Spinal cord (tissue), 10 donors: ENCODE results near the gene GCGR. TPM values are rescaled to one million over a fixed set of nuclear protein-coding genes. Genes with fewer than 3 reads are reported as not detected.
A peak's percentile ranks its signal among the peaks of the same experiment; 100 is the strongest.
"Not testable (repeated sequence)": the region's sequence is repeated elsewhere in the genome, so short reads cannot be mapped to it uniquely, and the experiment has no call there.

Source experiments
- DNase-seq, 6 donors: peaks; one replicate each; pipeline versions ENCODE4 v3.0.0 to v3.0.0-alpha.2; 2013 to 2015; ENCODE audit warnings: low spot score in 6 of 6, low read depth in 4 of 6
- H3K27ac ChIP-seq: one replicate; pipeline ENCODE4 v1.5.1; 2013; ENCODE audit warnings: low read depth, low read length, control low read depth
- H3K27me3 ChIP-seq: one replicate; pipeline ENCODE4 v1.6.1; 2013; ENCODE audit warnings: low read length; ENCODE audit not compliant: control insufficient read depth, insufficient read depth
- H3K36me3 ChIP-seq: one replicate; pipeline ENCODE4 v1.6.1; 2013; ENCODE audit warnings: low read length; ENCODE audit not compliant: control insufficient read depth, insufficient read depth
- H3K4me1 ChIP-seq: one replicate; pipeline ENCODE4 v1.6.1; 2013; ENCODE audit warnings: low read length; ENCODE audit not compliant: control insufficient read depth, insufficient read depth
- H3K4me3 ChIP-seq: one replicate; pipeline ENCODE4 v1.5.1; 2013; ENCODE audit warnings: low read depth, low read length, control low read depth
- H3K9me3 ChIP-seq: one replicate; pipeline ENCODE4 v1.6.1; 2013; ENCODE audit warnings: low read length; ENCODE audit not compliant: control insufficient read depth, insufficient read depth
- WGBS: methylation state at CpG from one replicate; pipeline ENCODE4 v1.1.5; 2013; ENCODE audit warnings: missing lambda C conversion rate; ENCODE audit not compliant: insufficient coverage; 5-methylcytosine and 5-hydroxymethylcytosine counted together
- polyA plus RNA-seq, 2 donors: library from polyadenylated mRNA; unstranded; fragments of 120-200 nt; gene quantifications; one replicate each; pipeline ENCODE4 v1.2.1, GENCODE V29; 2013; ENCODE audit not compliant: insufficient read length in 2 of 2
- total RNA-seq, 2 donors: library from RNA; depleted of rRNA in 1 of 2; stranded (reverse); fragments of 120-200 nt in 1 of 2; fragments of >200 nt in 1 of 2; gene quantifications; one replicate each; pipeline versions ENCODE4 v1.2.3 to v1.2.4, GENCODE V29; 2013 to 2014
- donor health status: healthy.

Gene GCGR
- total and polyA plus RNA-seq, 4 donors = 0.50 to 1.3 (median 0.99) TPM; not detected in 1

- H3K4me3 ChIP-seq = peak overlapping the region; percentile 74
- H3K36me3 ChIP-seq = peaks cover 36% of the 10 kb centered on the region
- peak overlapping the region; percentile 77 for H3K27ac ChIP-seq
- peaks cover 36% of the 10 kb centered on the region for H3K4me1 ChIP-seq
- WGBS = 26% methylated on average over 18 of the region's 18 CpGs
- no peaks in the 10 kb centered on the region for H3K9me3 ChIP-seq
- no peaks in the 10 kb centered on the region for H3K27me3 ChIP-seq
- peak in 1 of 6 donors; percentile 0 for DNase-seq
These were observed 28.1 kb downstream of the GCGR start for GRCh38 chr17:81831957-81832607.

- WGBS = 0% methylated on average over 65 of the region's 65 CpGs
- peak in 3 of 6 donors; percentile 3 to 31 (median 4) for DNase-seq
- peak overlapping the region; percentile 77 for H3K27ac ChIP-seq
- no peaks in the 10 kb centered on the region for H3K9me3 ChIP-seq
- no peaks in the 10 kb centered on the region for H3K27me3 ChIP-seq
- peak overlapping the region; percentile 74 for H3K4me3 ChIP-seq
- H3K36me3 ChIP-seq = peaks cover 36% of the 10 kb centered on the region
- peaks cover 36% of the 10 kb centered on the region for H3K4me1 ChIP-seq
These were observed 28.7 kb downstream of the GCGR start for GRCh38 chr17:81832608-81833159.

- peaks cover 32% of the 10 kb centered on the region for H3K36me3 ChIP-seq
- under 1% methylated on average over 74 of the region's 76 CpGs for WGBS
- peak within 1 kb of the TSS; percentile 79 for H3K27ac ChIP-seq
- H3K4me3 ChIP-seq = peak within 1 kb of the TSS; percentile 88
- H3K27me3 ChIP-seq = no peaks in the 10 kb centered on the region
- H3K9me3 ChIP-seq = no peaks in the 10 kb centered on the region
- peak; percentile 54 to 97 (median 83) for DNase-seq
- H3K4me1 ChIP-seq = peaks cover 33% of the 10 kb centered on the region
These were observed 29.4 kb downstream of the GCGR start, which contains the start of gene MCRIP1 for GRCh38 chr17:81833160-81833920. MCRIP1 (minus strand) TSS chr17:81833291; CDS start chr17:81824506, 8,785 bp downstream.

- H3K9me3 ChIP-seq = no peaks in the 10 kb centered on the region
- H3K4me3 ChIP-seq = peak overlapping the region; percentile 88
- DNase-seq = no peak
- peaks cover 27% of the 10 kb centered on the region for H3K4me1 ChIP-seq
- H3K27ac ChIP-seq = peak overlapping the region; percentile 79
- H3K36me3 ChIP-seq = peaks cover 24% of the 10 kb centered on the region
- no peaks in the 10 kb centered on the region for H3K27me3 ChIP-seq
- WGBS = 83% methylated on average over 27 of the region's 31 CpGs
These were observed 30.2 kb downstream of the GCGR start for GRCh38 chr17:81833921-81834830.

- no peak for DNase-seq
- peak within 1 kb of the TSS; percentile 79 for H3K27ac ChIP-seq
- peaks cover 27% of the 10 kb centered on the region for H3K4me1 ChIP-seq
- H3K9me3 ChIP-seq = no peaks in the 10 kb centered on the region
- WGBS = 93% methylated on average over 26 of the region's 26 CpGs
- H3K36me3 ChIP-seq = peaks cover 17% of the 10 kb centered on the region
- H3K27me3 ChIP-seq = no peaks in the 10 kb centered on the region
- H3K4me3 ChIP-seq = peak within 1 kb of the TSS; percentile 88
These were observed 30.9 kb downstream of the GCGR start, which contains the start of gene PPP1R27 for GRCh38 chr17:81834831-81835267. PPP1R27 (minus strand) TSS chr17:81835050; CDS start chr17:81834953, 97 bp downstream.

GRCh38 chr17:81837641-81838040 lies 33.7 kb downstream of the GCGR start:
- Histone ChIP-seq H3K9me3 (no peaks in the 10 kb centered on the region), H3K4me3 (no peak overlapping the region), H3K36me3 (peaks cover 28% of the 10 kb centered on the region), H3K27me3 (no peaks in the 10 kb centered on the region), H3K27ac (no peak overlapping the region), H3K4me1 (peaks cover 12% of the 10 kb centered on the region)
- 79% methylated on average over 8 of the region's 9 CpGs for WGBS
- DNase-seq = no peak

- Histone ChIP-seq H3K27ac (no peak overlapping the region), H3K4me1 (peaks cover 9% of the 10 kb centered on the region), H3K36me3 (peaks cover 39% of the 10 kb centered on the region), H3K4me3 (no peak overlapping the region), H3K27me3 (no peaks in the 10 kb centered on the region), H3K9me3 (no peaks in the 10 kb centered on the region)
- 53% methylated on average over 12 of the region's 17 CpGs for WGBS
- no peak for DNase-seq
These were observed 34.9 kb downstream of the GCGR start for GRCh38 chr17:81838753-81839255.

GRCh38 chr17:81839301-81839700 lies 35.4 kb downstream of the GCGR start:
- 78% methylated on average over 12 of the region's 15 CpGs for WGBS
- no peak overlapping the region for H3K4me3 ChIP-seq

GRCh38 chr17:81840059-81840458 lies 36.1 kb downstream of the GCGR start:
- H3K9me3 ChIP-seq, H3K27ac ChIP-seq, H3K27me3 ChIP-seq, DNase-seq, H3K4me1 ChIP-seq, H3K4me3 ChIP-seq: not testable (repeated sequence)
- H3K36me3 ChIP-seq = peaks cover 43% of the 10 kb centered on the region
- 83% methylated on average over 5 of the region's 5 CpGs for WGBS

More at GRCh38 chr17:81839301-81839700, 35.4 kb downstream of the GCGR start:
- no peak overlapping the region for H3K27ac ChIP-seq
- H3K4me1 ChIP-seq = peaks cover 4% of the 10 kb centered on the region
- peaks cover 43% of the 10 kb centered on the region for H3K36me3 ChIP-seq
- no peaks in the 10 kb centered on the region for H3K27me3 ChIP-seq
- DNase-seq = no peak
- no peaks in the 10 kb centered on the region for H3K9me3 ChIP-seq
